ENCODE data around the gene EIF2B2.

DNA sequence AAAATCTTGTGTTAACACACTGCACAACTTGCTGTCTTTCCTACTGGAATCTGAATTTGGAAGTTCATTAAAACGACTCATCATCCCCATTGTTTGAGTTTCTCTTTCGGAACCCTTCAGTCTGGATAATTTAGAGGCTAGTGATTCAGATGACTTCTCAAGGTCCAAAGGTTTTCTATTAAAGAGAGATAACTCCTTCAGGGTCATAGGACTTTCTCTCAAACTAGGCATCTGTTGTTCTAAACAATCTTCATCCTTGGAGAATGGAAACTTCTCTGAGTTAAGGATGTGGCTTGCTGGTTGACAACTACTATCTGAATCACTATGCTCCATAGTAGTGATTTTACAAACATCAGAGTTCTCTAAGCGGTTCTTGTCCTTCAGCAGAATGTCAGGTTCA is 44.2 kb downstream of the EIF2B2 start:
- no peak for TF ChIP-seq ZNF274 (IDR thresholded peaks at IDR 0.05; ENCODE audit: low read depth, low read length)
- TF ChIP-seq YY1 (IDR thresholded peaks at IDR 0.05; ENCODE audit: insufficient read depth, insufficient read length), result no peak

Data from NT2/D1 (cell line).